Uterus (tissue), 2 donors: Measurements from ENCODE around the gene ALG12.

Experiments
- CTCF ChIP-seq, 4 experiments: fragments of 200-600 bp in 2 of 4; fragments of 450-650 bp in 2 of 4; sonication (generic) in 2 of 4; IDR thresholded peaks; one replicate each; pipeline ENCODE4 v1.5.1; 2016 to 2019; ENCODE audit warnings: antibody characterized with exemption in 4 of 4, mild to moderate bottlenecking in 2 of 4, moderate library complexity in 1 of 4
- POLR2A ChIP-seq, 2 donors: fragments of 450-650 bp; IDR thresholded peaks; one replicate each; pipeline ENCODE4 v1.6.1; 2016; ENCODE audit warnings: antibody characterized with exemption in 2 of 2, mild to moderate bottlenecking in 1 of 2, moderate library complexity in 1 of 2

DNA sequence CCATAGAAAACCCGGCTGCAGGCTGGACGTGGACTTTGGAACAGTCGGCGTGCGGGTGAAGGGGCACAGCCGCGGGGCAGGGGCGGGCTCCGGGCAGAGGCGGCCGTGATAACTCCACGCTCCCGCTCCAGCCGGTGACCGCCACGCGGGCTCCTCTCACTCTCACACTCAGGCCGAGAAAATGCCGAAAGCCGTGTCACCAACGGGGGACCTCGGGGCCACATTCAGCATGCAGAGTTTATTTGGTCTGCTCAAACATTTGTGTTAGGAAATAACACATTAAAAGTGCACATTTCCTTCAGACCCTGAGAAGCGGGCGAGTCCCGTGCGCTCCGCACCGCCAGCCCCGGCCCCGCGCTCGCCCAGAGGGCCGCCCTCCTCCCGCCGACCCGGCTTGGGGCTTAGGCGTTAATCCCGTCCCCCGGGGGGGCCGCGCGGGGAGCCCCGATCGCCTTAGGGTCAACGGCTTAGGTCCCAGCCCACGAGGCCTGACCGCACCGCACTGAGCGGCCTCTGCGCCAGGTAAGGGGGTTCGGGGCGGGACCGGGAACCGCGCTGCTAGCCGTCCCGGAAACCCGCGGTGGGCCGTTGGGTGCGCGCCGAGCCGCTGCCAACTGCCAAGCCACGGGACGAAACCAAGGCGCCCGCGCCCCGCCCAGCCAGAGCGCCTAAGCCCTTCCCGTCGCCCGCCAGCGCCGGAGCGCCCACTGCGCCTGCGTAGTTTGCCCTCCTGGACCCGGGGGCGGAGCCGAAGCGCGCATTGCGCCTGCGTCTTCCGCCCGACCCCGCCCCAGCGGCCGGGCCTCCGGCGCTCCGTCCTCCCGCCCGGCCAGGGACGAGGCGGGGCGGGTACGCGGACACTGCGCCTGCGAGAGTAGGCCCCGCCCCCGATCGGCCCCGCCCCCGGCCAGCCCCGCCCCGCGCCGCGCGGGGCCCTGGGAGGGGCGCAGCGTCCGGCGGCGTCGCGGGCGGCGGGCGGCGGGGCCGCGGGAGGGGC lies 65.0 kb downstream of the ALG12 start, which contains the start of gene ZBED4:
- peak in 1 of 4 experiments; percentile 34 for TF ChIP-seq CTCF (IDR thresholded peaks at IDR 0.05)
- TF ChIP-seq POLR2A (IDR thresholded peaks at IDR 0.05), result peak; percentile 81 to 88
